Measurements from ENCODE around the gene PTPRK.

PTPRK gene

DNA sequence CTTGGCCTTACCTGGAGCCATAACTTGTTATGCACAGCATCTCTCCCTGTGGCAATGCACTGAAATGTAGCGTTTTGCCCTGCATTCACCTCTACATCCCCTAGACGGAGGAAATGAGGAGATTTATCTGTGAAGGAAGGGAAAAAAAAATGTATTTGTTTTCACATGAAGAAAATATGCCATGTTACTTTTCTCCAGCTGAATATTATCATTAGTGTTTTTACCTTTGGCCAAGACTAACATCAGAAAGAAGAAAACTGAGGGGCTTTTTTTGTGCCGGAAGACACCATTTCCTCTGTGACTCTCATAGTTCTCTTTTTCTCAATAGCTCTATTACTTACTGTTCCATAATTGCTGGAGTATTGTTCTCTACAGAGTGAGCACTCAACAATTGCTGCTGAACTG is 280.4 kb downstream of the PTPRK start:
- ChIA-PET CTCF (interaction anchor here (1.1 to 3.2 kb wide), 3 partner anchors 9 to 48 kb away, joined by 3 to 10 read pairs (median 4); no protein-coding TSS in a partner anchor), POLR2A (no interaction called here)
- TF ChIP-seq, protein P1, sequence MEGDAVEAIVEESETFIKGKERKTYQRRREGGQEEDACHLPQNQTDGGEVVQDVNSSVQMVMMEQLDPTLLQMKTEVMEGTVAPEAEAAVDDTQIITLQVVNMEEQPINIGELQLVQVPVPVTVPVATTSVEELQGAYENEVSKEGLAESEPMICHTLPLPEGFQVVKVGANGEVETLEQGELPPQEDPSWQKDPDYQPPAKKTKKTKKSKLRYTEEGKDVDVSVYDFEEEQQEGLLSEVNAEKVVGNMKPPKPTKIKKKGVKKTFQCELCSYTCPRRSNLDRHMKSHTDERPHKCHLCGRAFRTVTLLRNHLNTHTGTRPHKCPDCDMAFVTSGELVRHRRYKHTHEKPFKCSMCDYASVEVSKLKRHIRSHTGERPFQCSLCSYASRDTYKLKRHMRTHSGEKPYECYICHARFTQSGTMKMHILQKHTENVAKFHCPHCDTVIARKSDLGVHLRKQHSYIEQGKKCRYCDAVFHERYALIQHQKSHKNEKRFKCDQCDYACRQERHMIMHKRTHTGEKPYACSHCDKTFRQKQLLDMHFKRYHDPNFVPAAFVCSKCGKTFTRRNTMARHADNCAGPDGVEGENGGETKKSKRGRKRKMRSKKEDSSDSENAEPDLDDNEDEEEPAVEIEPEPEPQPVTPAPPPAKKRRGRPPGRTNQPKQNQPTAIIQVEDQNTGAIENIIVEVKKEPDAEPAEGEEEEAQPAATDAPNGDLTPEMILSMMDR (IDR thresholded peaks at IDR 0.05; ENCODE audit: control extremely low read depth, extremely low read depth, low read depth, missing control alignments): no peak
- DNase-seq (ENCODE audit: extremely low spot score): no peak

DNA sequence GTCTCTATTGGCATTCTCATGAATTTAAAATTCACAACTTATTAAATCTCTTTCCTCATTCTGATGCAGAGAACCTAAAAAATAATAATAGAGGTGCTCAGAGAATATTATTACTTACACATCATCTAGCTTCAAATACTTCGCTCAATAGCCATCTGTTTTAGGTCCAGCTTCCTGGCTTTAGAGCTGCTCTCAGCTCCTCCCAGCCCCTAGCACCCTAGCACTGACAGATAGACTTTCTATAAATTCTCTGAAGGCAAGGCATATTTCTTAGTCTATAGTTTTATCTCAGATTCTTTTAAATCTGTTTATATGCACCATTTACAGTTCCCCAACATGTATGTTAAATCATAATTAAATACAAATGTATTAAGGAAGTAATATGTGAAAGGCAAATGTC is 281.3 kb downstream of the PTPRK start:
- TF ChIP-seq, protein P1 (IDR thresholded peaks at IDR 0.05; ENCODE audit: control extremely low read depth, extremely low read depth, low read depth, missing control alignments): no peak
- ChIA-PET POLR2A (no interaction called here), CTCF (interaction anchor here (3.2 kb wide), 1 partner anchor 8 kb away, joined by 10 read pairs; no protein-coding TSS in a partner anchor)
- no peak for DNase-seq (ENCODE audit: extremely low spot score)

DNA sequence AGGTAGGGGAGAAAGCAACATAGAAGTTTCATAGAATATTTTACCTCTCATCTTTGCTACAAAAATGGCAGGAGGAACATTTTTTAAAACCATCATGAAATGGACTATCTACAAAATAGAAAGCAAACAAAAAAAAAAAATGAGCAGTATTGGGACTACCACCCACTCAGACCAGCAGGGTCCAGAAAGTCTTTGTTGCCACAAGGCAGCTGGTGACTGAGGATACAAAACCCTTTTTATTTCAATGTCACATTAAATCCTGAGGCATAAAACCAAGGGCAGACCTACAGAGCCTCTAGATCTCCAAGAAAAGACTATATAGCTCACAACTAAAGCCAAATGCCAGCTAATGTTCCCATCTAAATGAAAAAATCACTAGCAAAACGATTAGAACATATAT is 282.2 kb downstream of the PTPRK start:
- ChIA-PET POLR2A (no interaction called here), CTCF (no interaction called here)
- TF ChIP-seq, protein P1 (IDR thresholded peaks at IDR 0.05; ENCODE audit: control extremely low read depth, extremely low read depth, low read depth, missing control alignments): no peak
- DNase-seq (ENCODE audit: extremely low spot score): no peak

DNA sequence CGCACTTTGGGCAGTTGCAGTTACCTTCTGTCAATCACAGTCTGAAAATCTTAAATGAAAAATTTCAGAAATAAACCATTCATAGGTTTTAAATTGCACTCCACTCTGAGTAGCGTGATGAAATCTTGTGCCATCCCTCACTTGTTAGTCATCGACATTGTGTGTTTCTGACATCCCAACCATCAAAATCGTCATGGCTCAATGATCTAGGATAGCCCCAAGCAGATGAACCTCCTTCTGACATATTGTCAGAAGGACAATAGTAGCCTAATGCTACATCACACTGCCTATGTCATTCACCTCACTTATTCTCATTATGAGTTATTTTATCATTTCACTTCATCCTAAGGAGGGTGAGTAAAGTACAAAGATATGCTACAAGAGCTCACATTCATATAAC is 284.8 kb downstream of the PTPRK start:
- CTCF ChIA-PET: no interaction called here
- POLR2A ChIA-PET: no interaction called here
- DNase-seq (ENCODE audit: extremely low spot score): no peak

DNA sequence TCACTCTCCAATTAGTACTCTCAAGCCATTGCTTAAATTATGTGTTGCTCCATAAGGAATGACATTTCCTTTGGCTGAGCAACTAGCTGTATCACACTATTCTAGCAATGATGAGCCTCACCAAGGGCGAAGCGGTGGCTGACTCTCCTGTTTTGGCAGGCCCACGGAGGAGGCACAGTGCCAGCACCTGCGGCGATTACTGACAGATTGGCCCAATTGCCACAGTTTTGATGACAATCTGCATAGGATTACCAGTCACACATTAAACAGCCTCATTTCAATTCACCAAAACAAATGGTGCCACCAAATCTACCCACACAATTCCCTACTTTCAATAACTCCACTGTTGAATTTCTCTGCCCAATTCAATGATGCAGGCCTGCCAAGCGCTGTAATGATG is 286.9 kb downstream of the PTPRK start:
- ChIA-PET POLR2A (no interaction called here), CTCF (no interaction called here)
- TF ChIP-seq, protein P1 (IDR thresholded peaks at IDR 0.05; ENCODE audit: control extremely low read depth, extremely low read depth, low read depth, missing control alignments): no peak
- no peak for DNase-seq (ENCODE audit: extremely low spot score)

More for the DNA sequence above, 284.8 kb downstream of the PTPRK start:
- TF ChIP-seq, protein P1 (IDR thresholded peaks at IDR 0.05; ENCODE audit: control extremely low read depth, extremely low read depth, low read depth, missing control alignments): no peak

DNA sequence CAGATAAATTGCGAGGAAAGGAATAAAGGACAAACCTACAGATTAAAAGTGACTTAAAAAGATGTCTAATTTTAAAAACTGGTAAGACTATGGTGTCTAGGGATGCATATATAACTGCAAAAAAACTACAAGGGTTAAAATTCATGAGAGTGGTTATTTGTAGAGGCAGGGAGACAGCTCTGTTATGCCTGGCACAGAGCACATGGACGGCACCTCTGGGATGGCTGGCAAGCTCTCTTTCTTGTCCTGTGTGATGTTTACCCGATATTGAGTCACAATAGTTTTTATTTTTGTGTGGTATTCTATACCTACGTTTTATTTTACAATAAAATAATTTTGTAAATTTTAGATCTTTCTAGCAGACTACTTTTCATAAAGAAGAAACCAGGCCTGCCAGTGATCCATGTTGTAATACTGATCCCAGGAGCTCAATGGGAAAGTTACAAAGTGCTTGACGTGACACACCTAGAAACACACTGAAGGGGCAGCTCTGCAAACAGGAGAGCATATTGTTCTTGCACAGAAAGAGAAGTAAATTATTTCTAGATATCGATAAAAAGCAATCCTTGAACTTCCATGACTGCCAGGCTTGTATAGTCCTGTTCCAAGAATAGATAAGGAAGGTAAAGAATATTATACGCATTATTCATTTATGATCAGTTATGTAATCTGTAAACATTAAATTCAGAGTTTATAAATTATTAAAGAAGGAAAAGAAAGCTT is 290.0 kb downstream of the PTPRK start:
- ChIA-PET POLR2A (no interaction called here), CTCF (interaction anchor here (1.3 to 2.6 kb wide), 3 partner anchors 10 to 71 kb away, joined by 3 to 10 read pairs (median 6); no protein-coding TSS in a partner anchor)
- DNase-seq (ENCODE audit: extremely low spot score): no peak

More for the DNA sequence above, 290.0 kb downstream of the PTPRK start:
- TF ChIP-seq, protein P1 (IDR thresholded peaks at IDR 0.05; ENCODE audit: control extremely low read depth, extremely low read depth, low read depth, missing control alignments): no peak

Measured in GM10248 (cell line).